ENCODE results near the gene SSTR4.

Gene SSTR4

GRCh38 chr20:23007886-23008655, 27.0 kb upstream of the SSTR4 start:
- DNase-seq (ENCODE audit: low read depth) = no peak
- in situ Hi-C loops (cut with HindIII; ENCODE audit: low sequenced_read_pairs) = no loop called here
- no peak overlapping the region for H3K4me3 ChIP-seq (ENCODE audit: low read depth, low read length)
- no peak for TF ChIP-seq CTCF (IDR thresholded peaks at IDR 0.05; ENCODE audit: low read depth, low read length, missing control alignments)

DNA sequence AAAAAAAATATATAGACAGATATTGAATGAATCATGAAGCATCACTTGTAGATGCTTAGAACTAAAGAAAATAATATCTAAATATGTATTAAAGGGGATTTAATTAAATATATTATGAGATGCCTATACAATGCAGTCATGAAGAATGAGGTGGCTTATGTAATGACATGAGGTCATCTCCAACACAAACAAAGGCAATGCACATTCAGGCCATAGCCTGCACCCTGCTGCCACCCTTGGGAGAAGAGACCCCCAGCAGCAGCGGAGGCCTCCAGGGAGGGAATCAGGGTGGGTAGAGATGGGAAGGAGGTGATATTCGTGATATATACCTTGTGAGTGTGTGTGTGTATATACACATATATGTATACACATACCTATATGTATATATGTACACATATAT, 26.4 kb upstream of the SSTR4 start:
- no peak for DNase-seq (ENCODE audit: low read depth)
- no peak overlapping the region for H3K4me3 ChIP-seq (ENCODE audit: low read depth, low read length)
- in situ Hi-C loops (cut with HindIII; ENCODE audit: low sequenced_read_pairs) = no loop called here
- no peak for TF ChIP-seq CTCF (IDR thresholded peaks at IDR 0.05; ENCODE audit: low read depth, low read length, missing control alignments)

DNA sequence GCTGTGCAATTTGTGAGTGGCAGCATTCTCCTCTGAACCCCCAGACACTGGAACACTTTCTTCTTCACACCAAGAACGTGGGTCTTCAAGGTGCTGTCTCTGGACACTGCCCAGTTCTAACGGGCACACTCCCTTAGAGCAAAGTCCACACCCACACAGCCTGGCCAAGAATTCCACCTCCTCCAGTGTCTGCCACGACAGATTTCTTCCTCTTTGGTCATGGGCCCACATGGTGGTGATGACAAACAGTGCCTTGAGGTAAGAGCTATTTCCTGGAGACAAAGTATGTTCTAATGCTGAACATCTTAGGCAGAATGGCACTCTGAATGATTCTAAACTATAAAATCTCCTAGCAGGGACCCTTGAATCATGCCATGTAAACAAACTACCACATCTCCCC, 25.5 kb upstream of the SSTR4 start:
- no peak overlapping the region for H3K4me3 ChIP-seq (ENCODE audit: low read depth, low read length)
- DNase-seq (ENCODE audit: low read depth) = no peak
- no peak for TF ChIP-seq CTCF (IDR thresholded peaks at IDR 0.05; ENCODE audit: low read depth, low read length, missing control alignments)
- in situ Hi-C loops (cut with HindIII; ENCODE audit: low sequenced_read_pairs) = no loop called here

DNA sequence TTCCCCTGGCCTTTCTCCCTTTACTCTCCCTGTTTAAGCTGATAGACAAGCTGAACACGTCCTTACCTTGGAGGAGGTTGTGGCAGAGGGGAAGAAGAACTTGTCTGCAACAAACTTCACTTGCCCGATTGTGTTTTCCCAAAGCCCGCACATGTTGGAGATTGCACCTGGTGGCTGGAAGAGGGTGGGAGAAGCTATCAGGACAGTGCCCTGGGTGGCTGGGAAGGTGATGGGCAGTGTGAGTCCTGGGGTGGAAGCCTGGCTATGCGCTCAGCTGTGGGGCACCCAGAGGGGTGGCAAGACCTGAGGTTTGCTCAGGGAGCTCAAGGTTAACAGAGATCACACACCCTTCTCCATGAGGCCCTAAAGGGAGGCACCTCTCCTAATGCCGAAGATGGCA, 25.0 kb upstream of the SSTR4 start:
- no peak overlapping the region for H3K4me3 ChIP-seq (ENCODE audit: low read depth, low read length)
- in situ Hi-C loops (cut with HindIII; ENCODE audit: low sequenced_read_pairs) = no loop called here
- DNase-seq (ENCODE audit: low read depth) = no peak
- TF ChIP-seq CTCF (IDR thresholded peaks at IDR 0.05; ENCODE audit: low read depth, low read length, missing control alignments) = no peak

DNA sequence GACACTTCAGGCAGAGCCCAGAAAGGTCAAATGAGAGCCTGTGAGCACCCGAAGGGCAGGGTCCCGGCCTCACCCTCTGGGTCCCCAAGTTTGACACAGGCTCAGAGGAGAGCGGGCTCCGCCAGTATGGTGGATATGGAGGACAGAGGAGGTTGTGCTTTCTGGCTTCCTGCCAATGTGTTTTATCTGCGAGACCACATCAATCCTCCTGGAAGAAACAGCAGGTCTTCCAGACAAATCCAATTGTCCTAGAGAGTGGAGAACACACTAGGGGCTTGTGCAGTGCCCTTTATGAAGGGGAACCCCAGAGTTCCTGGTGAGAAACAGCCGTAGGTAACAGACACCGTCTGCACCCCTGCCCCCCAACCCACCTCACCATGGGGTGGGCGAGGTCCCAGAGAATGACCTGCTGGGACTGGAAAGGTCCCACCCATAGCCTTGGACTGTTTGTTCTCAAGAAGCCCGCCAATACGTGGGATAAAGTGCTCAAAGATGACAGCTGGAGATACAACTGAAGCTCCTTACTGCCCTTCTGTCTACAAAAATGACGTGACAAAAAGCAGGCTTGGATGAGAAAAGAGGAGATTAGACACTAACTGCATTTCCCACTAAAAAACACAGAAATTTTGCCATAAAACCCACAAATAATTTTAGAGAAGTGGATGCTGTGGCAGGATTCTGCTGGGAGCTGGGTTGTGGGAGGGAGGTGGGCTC, 23.9 kb upstream of the SSTR4 start:
- in situ Hi-C loops (cut with HindIII; ENCODE audit: low sequenced_read_pairs) = no loop called here
- DNase-seq (ENCODE audit: low read depth) = no peak
- TF ChIP-seq CTCF (IDR thresholded peaks at IDR 0.05; ENCODE audit: low read depth, low read length, missing control alignments) = no peak
- H3K4me3 ChIP-seq (ENCODE audit: low read depth, low read length) = no peak overlapping the region

DNA sequence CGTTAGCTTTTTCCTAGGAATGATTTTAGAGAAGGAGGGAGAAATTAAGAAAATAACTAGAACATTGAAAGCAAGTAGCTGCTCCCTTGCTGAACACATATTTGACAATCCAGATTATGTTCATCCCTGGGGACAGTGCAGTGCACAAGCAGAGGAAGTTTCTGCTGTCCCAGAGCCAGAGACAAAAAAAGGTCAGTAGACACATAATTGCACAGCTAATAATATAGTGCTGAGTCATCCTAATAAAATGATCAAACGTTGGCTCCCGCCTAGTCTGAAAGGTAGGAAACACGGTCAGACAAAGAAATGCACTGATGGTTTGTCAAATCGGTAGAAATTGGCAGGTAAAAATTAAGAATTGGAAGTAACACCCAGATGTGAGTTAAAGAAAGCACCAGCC, 21.7 kb upstream of the SSTR4 start:
- DNase-seq (ENCODE audit: low read depth) = no peak
- no peak overlapping the region for H3K4me3 ChIP-seq (ENCODE audit: low read depth, low read length)
- TF ChIP-seq CTCF (IDR thresholded peaks at IDR 0.05; ENCODE audit: low read depth, low read length, missing control alignments) = no peak
- in situ Hi-C loops (cut with HindIII; ENCODE audit: low sequenced_read_pairs) = no loop called here
